IPS-11a (cell line): ENCODE results near the gene NHS.

Source experiments
- H3K4me3 ChIP-seq: one replicate; pipeline ENCODE4 v1.5.1; 2013; ENCODE audit warnings: low read depth, low read length, control low read depth

The NHS gene

GRCh38 chrX:17655211-17656034 is 280.4 kb downstream of the NHS start:
- H3K4me3 ChIP-seq: peak overlapping the region; percentile 17

DNA sequence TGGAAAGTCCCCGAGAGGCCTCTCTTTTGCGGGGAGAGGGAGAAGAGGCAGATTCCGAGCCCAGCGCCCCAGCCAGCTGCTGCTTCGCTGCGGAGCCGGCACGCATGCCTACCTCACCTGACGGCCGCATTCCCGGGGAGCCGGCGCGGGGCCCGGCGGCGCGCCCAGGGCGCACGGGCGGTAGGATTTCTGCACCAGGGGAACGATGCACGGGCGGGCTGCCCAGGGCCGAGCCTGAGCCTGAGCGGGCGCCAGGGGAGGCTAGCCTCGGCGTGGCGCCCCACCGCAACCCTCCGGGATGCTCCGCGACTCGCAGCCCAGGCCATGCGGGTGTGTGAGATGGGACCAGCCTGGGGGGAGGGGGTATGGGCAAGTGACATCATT is 281.0 kb downstream of the NHS start:
- H3K4me3 ChIP-seq: peak overlapping the region; percentile 17

GRCh38 chrX:17656556-17656955 is 281.6 kb downstream of the NHS start:
- H3K4me3 ChIP-seq: peak overlapping the region; percentile 4

- no peak overlapping the region for H3K4me3 ChIP-seq
Measured at GRCh38 chrX:17662391-17662790, 287.4 kb downstream of the NHS start.

GRCh38 chrX:17668929-17669328 is 293.9 kb downstream of the NHS start:
- no peak overlapping the region for H3K4me3 ChIP-seq

DNA sequence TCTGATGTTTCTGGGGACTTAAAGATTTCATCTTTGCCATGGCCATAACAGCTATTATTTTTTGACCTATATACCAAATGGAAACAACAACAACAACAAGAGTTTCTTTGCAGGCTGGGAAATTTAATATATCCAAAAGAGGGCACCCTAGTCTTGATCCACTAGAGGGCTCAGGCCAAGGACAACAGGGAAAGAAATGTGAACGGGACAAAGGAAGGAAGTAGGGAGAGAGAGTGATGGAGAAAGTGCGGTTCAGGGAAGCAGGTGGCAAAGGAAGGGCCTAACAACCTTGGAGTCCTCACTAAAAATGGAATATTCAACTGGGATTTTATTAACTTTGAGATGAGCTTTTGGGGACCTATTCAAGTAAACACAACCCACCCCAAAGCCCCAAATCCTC is 294.5 kb downstream of the NHS start:
- no peak overlapping the region for H3K4me3 ChIP-seq

GRCh38 chrX:17669891-17670290 is 294.9 kb downstream of the NHS start:
- H3K4me3 ChIP-seq: no peak overlapping the region

DNA sequence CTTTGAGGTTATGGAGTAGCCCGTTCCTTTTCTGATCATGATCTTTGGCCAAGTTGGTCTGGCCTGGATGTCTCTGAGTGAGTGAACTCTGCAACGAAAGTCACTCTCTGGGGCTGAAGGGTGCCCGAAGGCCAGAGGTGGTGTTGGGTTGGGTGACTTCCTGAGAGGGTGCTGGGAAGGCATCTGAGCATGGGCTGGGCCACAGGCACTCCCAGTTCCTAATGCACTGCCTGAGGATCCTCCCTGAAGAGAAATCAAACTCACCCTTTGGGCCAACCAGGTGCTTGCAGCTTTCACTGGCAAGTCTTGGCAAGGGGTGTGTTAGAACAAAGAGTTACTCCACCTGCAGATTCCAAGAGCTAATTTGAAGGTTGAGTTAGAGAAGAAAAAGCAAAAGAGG is 295.9 kb downstream of the NHS start:
- H3K4me3 ChIP-seq: no peak overlapping the region

GRCh38 chrX:17674601-17675000 is 299.6 kb downstream of the NHS start:
- H3K4me3 ChIP-seq: no peak overlapping the region

GRCh38 chrX:17679261-17679660 is 304.3 kb downstream of the NHS start:
- no peak overlapping the region for H3K4me3 ChIP-seq

GRCh38 chrX:17679820-17680219 is 304.8 kb downstream of the NHS start:
- H3K4me3 ChIP-seq: no peak overlapping the region

GRCh38 chrX:17680732-17681413 is 305.9 kb downstream of the NHS start:
- no peak overlapping the region for H3K4me3 ChIP-seq

- no peak overlapping the region for H3K4me3 ChIP-seq
Measured at GRCh38 chrX:17682259-17682658, 307.3 kb downstream of the NHS start.

DNA sequence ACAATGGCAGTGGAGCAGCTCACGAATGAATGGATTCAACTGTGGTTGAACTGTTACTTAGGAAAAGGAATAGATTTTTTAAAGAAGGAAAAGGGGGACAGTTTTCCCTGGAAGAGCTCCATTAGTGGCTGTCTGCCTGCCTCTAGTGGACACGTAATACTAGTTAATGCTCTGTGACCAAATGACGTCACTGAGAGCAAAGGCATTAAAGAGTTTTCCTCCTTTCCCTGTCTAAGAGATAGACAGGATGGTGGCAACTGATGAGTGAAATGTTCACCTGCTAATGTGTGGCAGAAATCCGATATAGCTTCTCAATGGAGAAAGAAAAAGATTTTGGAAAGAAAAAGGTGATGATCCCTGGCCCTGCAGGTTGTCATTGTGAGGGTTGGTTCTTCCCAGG is 310.0 kb downstream of the NHS start:
- no peak overlapping the region for H3K4me3 ChIP-seq

- H3K4me3 ChIP-seq: no peak overlapping the region
Measured at GRCh38 chrX:17687648-17688047, 312.6 kb downstream of the NHS start.

DNA sequence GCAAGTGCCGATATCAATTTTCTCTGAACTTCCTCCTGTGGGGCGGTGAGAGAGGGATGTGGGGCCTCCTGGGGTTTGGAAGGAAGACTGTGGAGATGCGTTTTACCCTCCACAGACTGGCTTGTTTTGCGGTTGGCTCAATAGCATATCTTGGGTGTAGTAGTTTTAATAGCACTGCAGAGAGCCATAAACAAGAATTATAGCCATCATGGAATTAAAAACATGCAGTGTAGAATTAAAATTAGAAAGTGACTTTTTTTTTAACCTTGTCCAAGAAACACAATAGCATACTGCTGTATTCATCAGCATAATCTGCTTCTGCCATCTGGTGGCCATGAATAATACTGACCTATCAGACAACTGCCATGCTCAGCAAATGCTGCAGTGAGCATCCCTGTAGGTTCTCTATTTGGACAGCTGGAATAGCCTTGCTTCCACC is 315.0 kb downstream of the NHS start:
- H3K4me3 ChIP-seq: no peak overlapping the region

DNA sequence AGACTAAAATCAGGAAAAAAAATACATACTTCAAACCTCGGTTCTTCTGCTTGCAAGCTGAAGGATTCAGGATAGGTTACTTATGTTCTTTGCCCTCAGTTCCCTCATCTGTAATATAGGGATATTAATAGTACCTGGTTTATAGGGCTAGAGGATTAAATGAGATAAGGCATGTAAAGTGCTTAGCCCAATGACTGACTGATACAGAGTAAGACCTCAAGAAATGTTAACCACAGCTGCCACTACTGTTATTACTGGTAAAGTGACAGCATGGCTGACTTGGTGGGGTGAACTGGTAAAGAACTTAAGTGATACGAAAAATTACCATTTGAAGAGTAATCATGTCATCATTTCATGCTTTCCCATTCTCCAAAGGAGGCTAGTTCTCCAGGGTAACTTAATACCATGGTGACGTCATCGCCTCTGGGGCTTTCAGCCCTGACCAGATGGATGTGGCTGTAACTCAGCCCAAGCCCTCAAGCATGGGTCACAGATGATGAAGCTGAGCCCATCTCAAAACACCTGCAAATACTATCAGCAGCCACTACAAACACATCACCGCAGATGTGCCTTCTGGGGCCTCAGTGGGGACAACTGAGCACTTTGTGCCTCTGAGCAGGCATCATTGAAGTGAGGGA is 317.8 kb downstream of the NHS start:
- no peak overlapping the region for H3K4me3 ChIP-seq

GRCh38 chrX:17697191-17697590 is 322.2 kb downstream of the NHS start:
- no peak overlapping the region for H3K4me3 ChIP-seq

- no peak overlapping the region for H3K4me3 ChIP-seq
Measured at GRCh38 chrX:17700976-17701375, 326.0 kb downstream of the NHS start.

- H3K4me3 ChIP-seq: no peak overlapping the region
Measured at GRCh38 chrX:17703201-17703600, 328.2 kb downstream of the NHS start.

GRCh38 chrX:17705211-17705610 is 330.2 kb downstream of the NHS start:
- H3K4me3 ChIP-seq: no peak overlapping the region

DNA sequence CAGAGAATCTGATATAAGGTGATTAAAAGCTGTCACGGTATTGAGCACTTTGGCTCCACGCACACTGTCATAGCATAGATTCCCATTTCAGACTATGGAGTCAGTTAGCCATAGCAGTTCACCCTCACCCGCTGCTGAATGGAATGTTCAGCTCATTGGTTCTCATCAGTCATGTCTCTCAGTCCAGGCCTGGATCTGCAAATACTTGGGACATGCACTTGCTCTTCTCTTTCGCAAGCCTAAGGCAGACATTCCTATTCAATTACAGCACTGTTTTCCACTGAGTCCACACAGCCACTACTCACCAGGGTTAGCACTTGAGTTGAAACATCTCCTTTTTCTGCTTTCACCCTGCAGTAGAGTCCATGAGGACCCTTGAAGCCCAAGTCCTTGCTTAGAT is 331.7 kb downstream of the NHS start:
- H3K4me3 ChIP-seq: no peak overlapping the region
